Tibial nerve (tissue), 4 donors: Measurements from ENCODE around the gene HPSE2. TPM values are rescaled to one million over a fixed set of nuclear protein-coding genes. Genes with fewer than 3 reads are reported as not detected.
A peak's percentile ranks its signal among the peaks of the same experiment; 100 is the strongest.

ENCODE experiments used
- DNase-seq, 2 donors: peaks; one replicate each; pipeline ENCODE4 v3.0.0-alpha.2; 2019; ENCODE audit warnings: low spot score in 2 of 2
- H3K27ac ChIP-seq, 4 donors: fragments of 200-600 bp; sonication (generic) in 3 of 4; one replicate each; pipeline ENCODE4 v1.5.1; 2017 to 2019; ENCODE audit warnings: mild to moderate bottlenecking in 1 of 4
- H3K27me3 ChIP-seq, 2 donors: fragments of 200-600 bp; sonication (generic) in 1 of 2; one replicate each; pipeline versions ENCODE4 v1.5.1 to v1.6.0; 2017 to 2019
- H3K36me3 ChIP-seq, 3 donors: fragments of 200-600 bp; sonication (generic); one replicate each; pipeline ENCODE4 v1.5.1; 2018 to 2019
- H3K4me1 ChIP-seq, 4 donors: fragments of 200-600 bp; sonication (generic) in 3 of 4; one replicate each; pipeline ENCODE4 v1.5.1; 2017 to 2019
- H3K4me3 ChIP-seq, 4 donors: fragments of 200-600 bp; sonication (generic) in 3 of 4; one replicate each; pipeline ENCODE4 v1.5.1; 2017 to 2019; ENCODE audit warnings: mild to moderate bottlenecking in 1 of 4, moderate library complexity in 1 of 4
- H3K9me3 ChIP-seq, 4 donors: fragments of 200-600 bp; sonication (generic) in 3 of 4; one replicate each; pipeline ENCODE4 v1.5.1; 2017 to 2019
- CTCF ChIP-seq, 5 experiments: fragments of 200-600 bp in 3 of 5; fragments of 450-650 bp in 2 of 5; sonication (generic) in 3 of 5; IDR thresholded peaks; one replicate each; pipeline ENCODE4 v1.5.1; 2016 to 2019; ENCODE audit warnings: antibody characterized with exemption in 5 of 5, mild to moderate bottlenecking in 3 of 5, moderate library complexity in 2 of 5
- EP300 ChIP-seq, 2 donors: sonication (generic); formaldehyde crosslinking; IDR thresholded peaks; one replicate each; pipeline ENCODE4 v1.6.1; 2017; ENCODE audit warnings: antibody characterized with exemption in 2 of 2, mild to moderate bottlenecking in 1 of 2
- POLR2A ChIP-seq, 2 donors: fragments of 450-650 bp; IDR thresholded peaks; one replicate each; pipeline ENCODE4 v1.6.1; 2017; ENCODE audit warnings: antibody characterized with exemption in 2 of 2, mild to moderate bottlenecking in 2 of 2, moderate library complexity in 2 of 2
- WGBS, 2 donors: methylation state at CpG; one replicate each; pipeline ENCODE4 v1.1.5; 2018; 5-methylcytosine and 5-hydroxymethylcytosine counted together
- total RNA-seq, 4 donors: library from RNA; depleted of rRNA; stranded (reverse); fragments of >200 nt; gene quantifications; one replicate each; pipeline ENCODE4 v1.1.0, GENCODE V29; 2016

Gene HPSE2
- total RNA-seq, 4 donors from 2014 or later, result 0.63 TPM; not detected in 3

GRCh38 chr10:98675902-98676301, 559.8 kb downstream of the HPSE2 start:
- TF ChIP-seq EP300 (IDR thresholded peaks at IDR 0.05), result no peak
- no peak for TF ChIP-seq CTCF (IDR thresholded peaks at IDR 0.05)
- no peak for TF ChIP-seq POLR2A (IDR thresholded peaks at IDR 0.05)
- no peak overlapping the region for H3K4me3 ChIP-seq
- DNase-seq, result no peak
- no peak overlapping the region for H3K27ac ChIP-seq
- no peaks in the 10 kb centered on the region for H3K36me3 ChIP-seq
- no peaks in the 10 kb centered on the region for H3K27me3 ChIP-seq
- H3K4me1 ChIP-seq, result no peaks in the 10 kb centered on the region
- WGBS, 2 donors, result 54 to 57% methylated on average over 4 of the region's 4 CpGs
- H3K9me3 ChIP-seq, result no peaks in the 10 kb centered on the region

- H3K27ac ChIP-seq, result no peak overlapping the region
- H3K9me3 ChIP-seq, result no peaks in the 10 kb centered on the region
- no peak overlapping the region for H3K4me3 ChIP-seq
- H3K4me1 ChIP-seq, result no peaks in the 10 kb centered on the region
- H3K36me3 ChIP-seq, result no peaks in the 10 kb centered on the region
- no peak for TF ChIP-seq EP300 (IDR thresholded peaks at IDR 0.05)
- TF ChIP-seq CTCF (IDR thresholded peaks at IDR 0.05), result no peak
- TF ChIP-seq POLR2A (IDR thresholded peaks at IDR 0.05), result no peak
- DNase-seq, result no peak
- no peaks in the 10 kb centered on the region for H3K27me3 ChIP-seq
- 56 to 57% methylated on average over 1 of the region's 1 CpG for WGBS, 2 donors
These were observed 562.4 kb downstream of the HPSE2 start for GRCh38 chr10:98673171-98673782.

- Histone ChIP-seq H3K4me1 (no peaks in the 10 kb centered on the region), H3K9me3 (peaks cover 0 to 21% (median 0%) of the 10 kb centered on the region in 4 donors), H3K36me3 (no peaks in the 10 kb centered on the region), H3K4me3 (no peak overlapping the region), H3K27ac (no peak overlapping the region), H3K27me3 (no peaks in the 10 kb centered on the region)
- DNase-seq, result no peak
- WGBS, 2 donors, result 81% methylated on average over 1 of the region's 1 CpG
- TF ChIP-seq CTCF (IDR thresholded peaks at IDR 0.05) (no peak), EP300 (IDR thresholded peaks at IDR 0.05) (no peak)
These were observed 568.6 kb downstream of the HPSE2 start for GRCh38 chr10:98667081-98667480.

- no peak for DNase-seq
- Histone ChIP-seq H3K27ac (no peak overlapping the region), H3K36me3 (no peaks in the 10 kb centered on the region), H3K4me3 (no peak overlapping the region), H3K27me3 (no peaks in the 10 kb centered on the region), H3K9me3 (peaks cover 0 to 21% (median 0%) of the 10 kb centered on the region in 4 donors), H3K4me1 (no peaks in the 10 kb centered on the region)
- TF ChIP-seq POLR2A (IDR thresholded peaks at IDR 0.05) (no peak), EP300 (IDR thresholded peaks at IDR 0.05) (no peak), CTCF (IDR thresholded peaks at IDR 0.05) (no peak)
These were observed 569.4 kb downstream of the HPSE2 start for GRCh38 chr10:98666276-98666675.

- H3K4me3 ChIP-seq, result no peak overlapping the region
- no peak for DNase-seq
- H3K27ac ChIP-seq, result no peak overlapping the region
- WGBS, 2 donors, result 55 to 62% methylated on average over 13 of the region's 13 CpGs
- no peaks in the 10 kb centered on the region for H3K27me3 ChIP-seq
- peaks cover 0 to 21% (median 0%) of the 10 kb centered on the region in 4 donors for H3K9me3 ChIP-seq
- no peaks in the 10 kb centered on the region for H3K36me3 ChIP-seq
- H3K4me1 ChIP-seq, result no peaks in the 10 kb centered on the region
- TF ChIP-seq CTCF (IDR thresholded peaks at IDR 0.05) (peak in 4 of 5 experiments; percentile 17 to 41 (median 29)), POLR2A (IDR thresholded peaks at IDR 0.05) (no peak)
These were observed 571.2 kb downstream of the HPSE2 start for GRCh38 chr10:98664329-98665042.
